ENCODE results near the gene SAMD4B. TPM values are rescaled to one million over a fixed set of nuclear protein-coding genes. Genes with fewer than 3 reads are reported as not detected.

Gene SAMD4B
- total RNA-seq, 1 donor from 2014 or later = 123 TPM

- no peak for TF ChIP-seq CTCF (IDR thresholded peaks at IDR 0.05; ENCODE audit: insufficient read depth, low read length, poor library complexity, severe bottlenecking)
- no peak for DNase-seq (ENCODE audit: low read depth)
- H3K27me3 ChIP-seq (ENCODE audit: control insufficient read depth, insufficient read depth, low read length) = peaks cover 12% of the 10 kb centered on the region
- no peaks in the 10 kb centered on the region for H3K36me3 ChIP-seq (ENCODE audit: control insufficient read depth, insufficient read depth, low read length)
- no peak overlapping the region for H3K4me3 ChIP-seq (ENCODE audit: low read depth, low read length)
Measured at GRCh38 chr19:39299404-39299803, 42.8 kb upstream of the SAMD4B start.

- Histone ChIP-seq H3K27me3 (ENCODE audit: control insufficient read depth, insufficient read depth, low read length) (peaks cover 16% of the 10 kb centered on the region), H3K4me3 (ENCODE audit: low read depth, low read length) (no peak overlapping the region), H3K36me3 (ENCODE audit: control insufficient read depth, insufficient read depth, low read length) (no peaks in the 10 kb centered on the region)
- TF ChIP-seq CTCF (IDR thresholded peaks at IDR 0.05; ENCODE audit: insufficient read depth, low read length, poor library complexity, severe bottlenecking) = no peak
- no peak for DNase-seq (ENCODE audit: low read depth)
Measured at GRCh38 chr19:39299832-39300231, 42.4 kb upstream of the SAMD4B start.

- no peak for TF ChIP-seq CTCF (IDR thresholded peaks at IDR 0.05; ENCODE audit: insufficient read depth, low read length, poor library complexity, severe bottlenecking)
- no peak for DNase-seq (ENCODE audit: low read depth)
- H3K4me3 ChIP-seq (ENCODE audit: low read depth, low read length) = no peak overlapping the region
- H3K36me3 ChIP-seq (ENCODE audit: control insufficient read depth, insufficient read depth, low read length) = no peaks in the 10 kb centered on the region
- peaks cover 23% of the 10 kb centered on the region for H3K27me3 ChIP-seq (ENCODE audit: control insufficient read depth, insufficient read depth, low read length)
Measured at GRCh38 chr19:39301021-39301420, 41.2 kb upstream of the SAMD4B start.

GRCh38 chr19:39301562-39301961 lies 40.7 kb upstream of the SAMD4B start:
- TF ChIP-seq CTCF (IDR thresholded peaks at IDR 0.05; ENCODE audit: insufficient read depth, low read length, poor library complexity, severe bottlenecking) = no peak
- no peak for DNase-seq (ENCODE audit: low read depth)
- no peaks in the 10 kb centered on the region for H3K36me3 ChIP-seq (ENCODE audit: control insufficient read depth, insufficient read depth, low read length)
- H3K27me3 ChIP-seq (ENCODE audit: control insufficient read depth, insufficient read depth, low read length) = peaks cover 22% of the 10 kb centered on the region
- no peak overlapping the region for H3K4me3 ChIP-seq (ENCODE audit: low read depth, low read length)

- Histone ChIP-seq H3K27me3 (ENCODE audit: control insufficient read depth, insufficient read depth, low read length) (peaks cover 39% of the 10 kb centered on the region), H3K36me3 (ENCODE audit: control insufficient read depth, insufficient read depth, low read length) (no peaks in the 10 kb centered on the region), H3K4me3 (ENCODE audit: low read depth, low read length) (no peak overlapping the region)
- no peak for DNase-seq (ENCODE audit: low read depth)
- no peak for TF ChIP-seq CTCF (IDR thresholded peaks at IDR 0.05; ENCODE audit: insufficient read depth, low read length, poor library complexity, severe bottlenecking)
Measured at GRCh38 chr19:39303373-39304184, 38.6 kb upstream of the SAMD4B start.

- no peaks in the 10 kb centered on the region for H3K36me3 ChIP-seq (ENCODE audit: control insufficient read depth, insufficient read depth, low read length)
- TF ChIP-seq CTCF (IDR thresholded peaks at IDR 0.05; ENCODE audit: insufficient read depth, low read length, poor library complexity, severe bottlenecking) = no peak
- peaks cover 44% of the 10 kb centered on the region for H3K27me3 ChIP-seq (ENCODE audit: control insufficient read depth, insufficient read depth, low read length)
- no peak for DNase-seq (ENCODE audit: low read depth)
- H3K4me3 ChIP-seq (ENCODE audit: low read depth, low read length) = no peak overlapping the region
Measured at GRCh38 chr19:39304185-39304513, 38.1 kb upstream of the SAMD4B start.

All from kidney epithelial cell (primary cell).